ENCODE measurements around the gene GJC2. TPM values are rescaled to one million over a fixed set of nuclear protein-coding genes. Genes with fewer than 3 reads are reported as not detected.

The GJC2 gene
- total and polyA plus RNA-seq, 10 of the 15 experiments (the other 5 are each of a cell fraction or from before 2014, with no cell fraction given), result 0.04 to 0.44 (median 0.07) TPM; not detected in 4

GRCh38 chr1:228148196-228148861 is 1.4 kb upstream of the GJC2 start:
- in situ Hi-C loops (cut with MboI) (no loop called here), intact Hi-C loops (cut with micrococcal nuclease; ENCODE audit: unreplicated experiment) (no loop called here)
- ChIA-PET POLR2A (no interaction called here), RAD21 (ENCODE audit: unreplicated experiment) (no interaction called here), SMC1A (ENCODE audit: uncharacterized antibody, unreplicated experiment) (no interaction called here), CTCF (no interaction called here)
- H3K9me3 ChIP-seq (replicated peaks; ENCODE audit: control insufficient read depth, insufficient read depth, low read length), result no peaks in the 10 kb centered on the region
- no peak overlapping the region for H3K4me2 ChIP-seq (ENCODE audit: control insufficient read depth, insufficient read depth)
- H3K4me1 ChIP-seq (ENCODE audit: control insufficient read depth, insufficient read depth, low read length), result no peaks in the 10 kb centered on the region
- DNase-seq (ENCODE audit: low read depth, low spot score) (no peak), ATAC-seq (no peak), FAIRE-seq (no peak)
- H3K4me3 ChIP-seq, result no peak overlapping the region
- H3K27ac ChIP-seq (ENCODE audit: control insufficient read depth, insufficient read depth), result no peak overlapping the region
- peaks cover 0 to 17% of the 10 kb centered on the region in 2 experiments; a peak in 3 of 4 replicates for H3K36me3 ChIP-seq (ENCODE audit: control insufficient read depth in 2 of 2, insufficient read depth in 2 of 2, low read length in 1 of 2)
- peaks cover 3% of the 10 kb centered on the region; the same call in 1 of the 2 replicates for H4K20me1 ChIP-seq (ENCODE audit: control insufficient read depth, insufficient read depth)
- no peak overlapping the region for H3K9ac ChIP-seq (ENCODE audit: control insufficient read depth, insufficient read depth, low read length)
- no peaks in the 10 kb centered on the region for H3K27me3 ChIP-seq (replicated peaks in 1 of 2; ENCODE audit: control insufficient read depth in 2 of 2, insufficient read depth in 2 of 2, low read length in 1 of 2)
- no TSS peak for BruUV-seq (replicated peaks)
- peaks cover 23% of the 10 kb centered on the region for H3K79me2 ChIP-seq (ENCODE audit: control insufficient read depth, insufficient read depth, low read length)
- no peak for TF ChIP-seq ZZZ3 (IDR thresholded peaks at IDR 0.05; ENCODE audit: control insufficient read depth, insufficient read length, low read depth)
- 0 out of 2 replicates have a peak, but pooled peaks have one; percentile 15 for TF ChIP-seq POLR2A (IDR thresholded peaks at IDR 0.05; ENCODE audit: low read depth, low read length)
- no peak overlapping the region for H2AFZ ChIP-seq (ENCODE audit: control insufficient read depth, low read depth, low read length)
- 83% methylated on average over 18 of the region's 18 CpGs for WGBS (ENCODE audit: insufficient coverage, insufficient replicate concordance, low lambda C conversion rate, missing lambda C conversion rate)

- peaks cover 3% of the 10 kb centered on the region; the same call in 1 of the 2 replicates for H4K20me1 ChIP-seq (ENCODE audit: control insufficient read depth, insufficient read depth)
- DNase-seq (ENCODE audit: low read depth, low spot score), result no peak
- ChIA-PET RAD21 (ENCODE audit: unreplicated experiment) (no interaction called here), POLR2A (no interaction called here), SMC1A (ENCODE audit: uncharacterized antibody, unreplicated experiment) (no interaction called here), CTCF (no interaction called here)
- H3K79me2 ChIP-seq (ENCODE audit: control insufficient read depth, insufficient read depth, low read length), result peaks cover 17% of the 10 kb centered on the region
- no peak for TF ChIP-seq CBX5 (IDR thresholded peaks at IDR 0.05; ENCODE audit: low read depth)
- TF ChIP-seq, protein P1, sequence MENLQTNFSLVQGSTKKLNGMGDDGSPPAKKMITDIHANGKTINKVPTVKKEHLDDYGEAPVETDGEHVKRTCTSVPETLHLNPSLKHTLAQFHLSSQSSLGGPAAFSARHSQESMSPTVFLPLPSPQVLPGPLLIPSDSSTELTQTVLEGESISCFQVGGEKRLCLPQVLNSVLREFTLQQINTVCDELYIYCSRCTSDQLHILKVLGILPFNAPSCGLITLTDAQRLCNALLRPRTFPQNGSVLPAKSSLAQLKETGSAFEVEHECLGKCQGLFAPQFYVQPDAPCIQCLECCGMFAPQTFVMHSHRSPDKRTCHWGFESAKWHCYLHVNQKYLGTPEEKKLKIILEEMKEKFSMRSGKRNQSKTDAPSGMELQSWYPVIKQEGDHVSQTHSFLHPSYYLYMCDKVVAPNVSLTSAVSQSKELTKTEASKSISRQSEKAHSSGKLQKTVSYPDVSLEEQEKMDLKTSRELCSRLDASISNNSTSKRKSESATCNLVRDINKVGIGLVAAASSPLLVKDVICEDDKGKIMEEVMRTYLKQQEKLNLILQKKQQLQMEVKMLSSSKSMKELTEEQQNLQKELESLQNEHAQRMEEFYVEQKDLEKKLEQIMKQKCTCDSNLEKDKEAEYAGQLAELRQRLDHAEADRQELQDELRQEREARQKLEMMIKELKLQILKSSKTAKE (IDR thresholded peaks at IDR 0.05; ENCODE audit: low read depth, poor library complexity, severe bottlenecking), result no peak
- no peak for TF ChIP-seq POLR2A (IDR thresholded peaks at IDR 0.05; ENCODE audit: low read depth, low read length)
- TF ChIP-seq ATF7 (IDR thresholded peaks at IDR 0.05; ENCODE audit: low read depth), result no peak
- no peak for TF ChIP-seq IKZF1 (conservative IDR thresholded peaks at IDR 0.05)
- TF ChIP-seq SMAD5 (IDR thresholded peaks at IDR 0.05; ENCODE audit: low read depth), result no peak
- TF ChIP-seq, protein P2, sequence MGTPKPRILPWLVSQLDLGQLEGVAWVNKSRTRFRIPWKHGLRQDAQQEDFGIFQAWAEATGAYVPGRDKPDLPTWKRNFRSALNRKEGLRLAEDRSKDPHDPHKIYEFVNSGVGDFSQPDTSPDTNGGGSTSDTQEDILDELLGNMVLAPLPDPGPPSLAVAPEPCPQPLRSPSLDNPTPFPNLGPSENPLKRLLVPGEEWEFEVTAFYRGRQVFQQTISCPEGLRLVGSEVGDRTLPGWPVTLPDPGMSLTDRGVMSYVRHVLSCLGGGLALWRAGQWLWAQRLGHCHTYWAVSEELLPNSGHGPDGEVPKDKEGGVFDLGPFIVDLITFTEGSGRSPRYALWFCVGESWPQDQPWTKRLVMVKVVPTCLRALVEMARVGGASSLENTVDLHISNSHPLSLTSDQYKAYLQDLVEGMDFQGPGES (IDR thresholded peaks at IDR 0.05), result no peak
- TF ChIP-seq PAX8 (IDR thresholded peaks at IDR 0.05), result no peak
- TF ChIP-seq FOXK2 (IDR thresholded peaks at IDR 0.05), result no peak
- TF ChIP-seq HDGF (IDR thresholded peaks at IDR 0.05), result no peak
- intact Hi-C loops (cut with micrococcal nuclease; ENCODE audit: unreplicated experiment), result no loop called here
- no peak for FAIRE-seq
- no peak overlapping the region for H3K4me3 ChIP-seq
- no peaks in the 10 kb centered on the region for H3K27me3 ChIP-seq (replicated peaks in 1 of 2; ENCODE audit: control insufficient read depth in 2 of 2, insufficient read depth in 2 of 2, low read length in 1 of 2)
- H3K9me3 ChIP-seq (replicated peaks; ENCODE audit: control insufficient read depth, insufficient read depth, low read length), result no peaks in the 10 kb centered on the region
- 56% methylated on average over 8 of the region's 8 CpGs for WGBS (ENCODE audit: insufficient coverage, insufficient replicate concordance, low lambda C conversion rate, missing lambda C conversion rate)
- H3K27ac ChIP-seq (ENCODE audit: control insufficient read depth, insufficient read depth), result no peak overlapping the region
- H3K4me2 ChIP-seq (ENCODE audit: control insufficient read depth, insufficient read depth), result no peak overlapping the region
- in situ Hi-C loops (cut with MboI), result no loop called here
- H2AFZ ChIP-seq (ENCODE audit: control insufficient read depth, low read depth, low read length), result no peak overlapping the region
- BruUV-seq (replicated peaks), result no TSS peak
- no peaks in the 10 kb centered on the region for H3K4me1 ChIP-seq (ENCODE audit: control insufficient read depth, insufficient read depth, low read length)
- no peak for ATAC-seq
- H3K9ac ChIP-seq (ENCODE audit: control insufficient read depth, insufficient read depth, low read length), result no peak overlapping the region
- peaks cover 0 to 16% of the 10 kb centered on the region in 2 experiments; a peak in 3 of 4 replicates for H3K36me3 ChIP-seq (ENCODE audit: control insufficient read depth in 2 of 2, insufficient read depth in 2 of 2, low read length in 1 of 2)
Observed at GRCh38 chr1:228148935-228149405, 760 bp upstream of the GJC2 start.
